ENCODE data around the gene SYNDIG1. TPM values are rescaled to one million over a fixed set of nuclear protein-coding genes. Genes with fewer than 3 reads are reported as not detected.

SYNDIG1 gene
- total and polyA plus RNA-seq, 9 of the 15 experiments (the other 6 are each of a cell fraction or from before 2014, with no cell fraction given) = not detected

GRCh38 chr20:24581443-24582170 is 112.2 kb downstream of the SYNDIG1 start:
- H3K4me3 ChIP-seq = no peak overlapping the region
- H3K9me1 ChIP-seq (ENCODE audit: control insufficient read depth, insufficient read depth, low read length) = no peaks in the 10 kb centered on the region
- no peaks in the 10 kb centered on the region for H3K9me3 ChIP-seq (replicated peaks; ENCODE audit: control insufficient read depth, insufficient read depth, low read depth, low read length)
- CTCF ChIA-PET (ENCODE audit: low intra/inter-chr PET ratio) = no interaction called here
- no peaks in the 10 kb centered on the region for H3K79me2 ChIP-seq (ENCODE audit: control insufficient read depth, insufficient read depth, low read length)
- no peak overlapping the region for H2AFZ ChIP-seq (ENCODE audit: low read depth, low read length)
- DNase-seq (ENCODE audit: extremely low read depth in 1 of 4, low spot score in 3 of 4) (no peak), ATAC-seq (no peak), FAIRE-seq (no peak)
- H3K27me3 ChIP-seq (ENCODE audit: control insufficient read depth in 2 of 2, insufficient read depth in 2 of 2, low read length in 2 of 2) = peaks cover 0 to 10% of the 10 kb centered on the region in 2 experiments; a peak in 1 of 5 replicates
- H3K4me1 ChIP-seq (replicated peaks in 1 of 2; ENCODE audit: control insufficient read depth in 2 of 2, insufficient read depth in 2 of 2, low read length in 2 of 2) = no peaks in the 10 kb centered on the region
- TF ChIP-seq ZNF263 (CRISPR knock-in tag; IDR thresholded peaks at IDR 0.05; ENCODE audit: borderline replicate concordance) = peak; percentile 61; the same call in 1 of the 2 replicates
- TF ChIP-seq ELF2 (CRISPR knock-in tag; IDR thresholded peaks at IDR 0.05) = no peak
- H3K4me2 ChIP-seq (ENCODE audit: insufficient read depth, low read length) = no peak overlapping the region
- no peaks in the 10 kb centered on the region for H4K20me1 ChIP-seq (replicated peaks; ENCODE audit: control insufficient read depth, insufficient read depth, low read length)
- WGBS (ENCODE audit: insufficient coverage, low coverage, missing lambda C conversion rate) = 2% methylated on average over 5 of the region's 13 CpGs
- no TSS peak for BruUV-seq (replicated peaks)
- no peaks in the 10 kb centered on the region for H3K36me3 ChIP-seq (ENCODE audit: control insufficient read depth, insufficient read depth, low read length)
- H3K9ac ChIP-seq (ENCODE audit: insufficient read depth in 1 of 2, low read depth in 2 of 2, low read length in 2 of 2) = no peak overlapping the region
- no peak overlapping the region for H3K27ac ChIP-seq (ENCODE audit: extremely low read depth, low read depth, low read length)
- intact Hi-C loops (cut with micrococcal nuclease) (no loop called here), in situ Hi-C loops (cut with MboI) (no loop called here)
- POLR2A ChIA-PET = no interaction called here

- BruUV-seq (replicated peaks) = no TSS peak
- in situ Hi-C loops (cut with MboI) = no loop called here
- no peak for ATAC-seq
- no peak for TF ChIP-seq COPS2 (conservative IDR thresholded peaks at IDR 0.05)
- no peak for TF ChIP-seq ZNF609 (CRISPR knock-in tag; IDR thresholded peaks at IDR 0.05; ENCODE audit: borderline replicate concordance)
- no peak for TF ChIP-seq HNRNPK (IDR thresholded peaks at IDR 0.05; ENCODE audit: low read depth, low read length, poor library complexity, severe bottlenecking)
- no peak for TF ChIP-seq RCOR1 (IDR thresholded peaks at IDR 0.05; ENCODE audit: borderline replicate concordance in 1 of 2, low read depth in 2 of 2, low read length in 2 of 2)
These were observed 113.1 kb downstream of the SYNDIG1 start for GRCh38 chr20:24582373-24583168.

More at GRCh38 chr20:24582373-24583168, 113.1 kb downstream of the SYNDIG1 start:
- FAIRE-seq (no peak), DNase-seq (ENCODE audit: extremely low read depth in 1 of 4, low spot score in 3 of 4) (no peak)
- Histone ChIP-seq H2AFZ (ENCODE audit: low read depth, low read length) (no peak overlapping the region), H3K27ac (ENCODE audit: extremely low read depth, low read depth, low read length) (no peak overlapping the region), H3K9me1 (ENCODE audit: control insufficient read depth, insufficient read depth, low read length) (no peaks in the 10 kb centered on the region), H3K79me2 (ENCODE audit: control insufficient read depth, insufficient read depth, low read length) (no peaks in the 10 kb centered on the region), H3K4me3 (no peak overlapping the region), H3K4me1 (replicated peaks in 1 of 2; ENCODE audit: control insufficient read depth in 2 of 2, insufficient read depth in 2 of 2, low read length in 2 of 2) (no peaks in the 10 kb centered on the region), H3K9me3 (replicated peaks; ENCODE audit: control insufficient read depth, insufficient read depth, low read depth, low read length) (no peaks in the 10 kb centered on the region), H3K27me3 (ENCODE audit: control insufficient read depth in 2 of 2, insufficient read depth in 2 of 2, low read length in 2 of 2) (peaks cover 0 to 10% of the 10 kb centered on the region in 2 experiments; a peak in 1 of 5 replicates), H3K36me3 (ENCODE audit: control insufficient read depth, insufficient read depth, low read length) (no peaks in the 10 kb centered on the region), H3K9ac (ENCODE audit: insufficient read depth in 1 of 2, low read depth in 2 of 2, low read length in 2 of 2) (no peak overlapping the region), H4K20me1 (replicated peaks; ENCODE audit: control insufficient read depth, insufficient read depth, low read length) (no peaks in the 10 kb centered on the region), H3K4me2 (ENCODE audit: insufficient read depth, low read length) (no peak overlapping the region)
- ChIA-PET CTCF (ENCODE audit: low intra/inter-chr PET ratio) (interaction anchor here (0.9 kb wide), 1 partner anchor 336 kb away, joined by 3 read pairs; no protein-coding TSS in a partner anchor), POLR2A (no interaction called here)
- intact Hi-C loops (cut with micrococcal nuclease) = no loop called here
- 0% methylated on average over 9 of the region's 15 CpGs for WGBS (ENCODE audit: insufficient coverage, low coverage, missing lambda C conversion rate)
